GM19035 (cell line): ENCODE results near the gene CUL1.

Experiments used
- ATAC-seq: cut with Tn5 transposase; IDR thresholded peaks from one replicate; pipeline ENCODE4 v1.9.1; 2021; ENCODE audit not compliant: unreplicated experiment

CUL1 gene

GRCh38 chr7:148849393-148850098, 150.8 kb downstream of the CUL1 start:
- ATAC-seq, result no peak

DNA sequence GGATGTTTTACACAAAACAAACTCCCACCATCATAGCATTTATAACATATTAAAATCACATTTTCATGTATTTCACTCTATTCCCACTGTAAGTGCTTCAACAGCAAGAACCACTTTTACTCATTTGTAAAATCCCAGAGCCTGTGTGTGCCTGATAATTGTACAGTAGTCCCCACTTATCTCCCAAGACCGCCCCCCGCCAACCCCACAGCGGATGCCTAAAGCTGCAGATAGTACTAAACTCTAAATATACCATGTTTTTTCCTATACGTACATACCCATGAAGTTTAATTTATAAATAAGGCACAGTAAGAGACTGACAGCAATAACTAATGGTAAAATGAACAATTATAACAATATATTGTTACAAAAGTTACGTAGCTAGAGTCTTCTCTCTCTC, 151.9 kb downstream of the CUL1 start:
- ATAC-seq, result no peak
